BJ (cell line): ENCODE data around the gene ANKEF1. TPM values are rescaled to one million over a fixed set of nuclear protein-coding genes. Genes with fewer than 3 reads are reported as not detected.

Experiments
- CTCF ChIA-PET: fragments of 350-600 bp; formaldehyde crosslinking; extraction: SDS; loops from one replicate; lab custom pipeline; 2021; ENCODE audit warnings: antibody characterized with exemption, inconsistent platforms; lab: Yijun Ruan, JAX
- POLR2A ChIA-PET: fragments of 300-600 bp; sonication (Branson Sonifier 250); formaldehyde crosslinking; extraction: SDS; loops from one replicate; lab custom pipeline; 2021; ENCODE audit warnings: antibody characterized with exemption; lab: Charles Lee
- DNase-seq: peaks from one replicate; pipeline ENCODE4 v3.0.0-alpha.2; 2011; ENCODE audit warnings: low read depth
- H3K27me3 ChIP-seq: 2 replicates; pipeline ENCODE4 v1.6.0; 2011; ENCODE audit warnings: low read length; ENCODE audit not compliant: control insufficient read depth, insufficient read depth
- H3K36me3 ChIP-seq: 2 replicates; pipeline ENCODE4 v1.5.1; 2011; ENCODE audit warnings: low read length; ENCODE audit not compliant: control insufficient read depth, insufficient read depth
- H3K4me3 ChIP-seq: 2 replicates; pipeline ENCODE4 v1.5.1; 2011; ENCODE audit warnings: low read depth, mild to moderate bottlenecking, control low read depth, low read length
- CTCF ChIP-seq: IDR thresholded peaks from 2 replicates; pipeline ENCODE4 v1.5.1; 2011; ENCODE audit warnings: low read depth, mild to moderate bottlenecking, control low read depth, inconsistent platforms, low read length, moderate library complexity; ENCODE audit not compliant: insufficient read depth
- polyA plus RNA-seq: library from polyadenylated mRNA; depleted of rRNA; stranded (reverse); fragments of >200 nt; gene quantifications from 2 replicates; pipeline ENCODE4 v1.2.3, GENCODE V29; 2011

The ANKEF1 gene
- polyA plus RNA-seq, 1 experiment, result 0.70 TPM

DNA sequence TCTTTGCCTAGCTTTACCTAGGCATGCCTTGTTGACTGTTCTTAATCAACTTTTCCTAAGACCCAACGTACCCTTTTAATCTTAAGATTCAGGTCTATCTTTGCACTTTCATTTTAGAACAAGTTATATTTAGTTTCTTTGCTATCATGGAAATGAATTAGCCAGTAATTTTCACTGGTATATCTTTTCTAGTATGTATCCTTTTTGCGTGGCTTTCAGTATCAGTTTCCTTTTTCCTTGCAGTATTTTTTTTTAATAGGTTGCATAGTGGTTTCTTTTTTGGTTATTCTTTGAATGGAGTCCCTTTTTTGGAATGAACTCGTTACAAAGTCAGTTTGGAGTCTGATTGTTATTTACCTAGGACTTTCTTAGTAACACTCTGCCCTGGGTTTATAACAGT lies 7.3 kb downstream of the ANKEF1 start:
- H3K4me3 ChIP-seq, result no peak overlapping the region
- no peak for DNase-seq
- POLR2A ChIA-PET, result no interaction called here
- no peaks in the 10 kb centered on the region for H3K36me3 ChIP-seq
- H3K27me3 ChIP-seq, result no peaks in the 10 kb centered on the region
- CTCF ChIA-PET, result no interaction called here
- no peak for TF ChIP-seq CTCF

DNA sequence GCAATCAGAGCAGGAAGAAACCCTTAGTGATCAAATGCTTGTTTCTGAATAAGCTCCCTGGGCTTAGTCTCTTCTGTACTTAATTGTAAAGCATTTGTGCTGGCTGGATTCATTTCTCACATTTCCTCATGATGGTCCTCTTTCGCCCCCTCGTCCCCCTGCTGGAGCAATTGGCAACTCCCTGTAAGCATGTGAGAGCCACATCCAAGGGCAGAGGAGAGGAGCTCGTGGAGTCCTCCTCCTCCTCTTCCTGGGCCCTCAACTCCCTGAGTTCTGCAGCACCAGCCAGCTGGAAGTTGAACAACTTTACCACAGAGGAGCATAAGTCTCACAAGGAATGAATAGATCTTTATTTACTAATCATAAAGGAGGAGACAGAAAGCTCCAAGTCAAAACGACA lies 12.6 kb downstream of the ANKEF1 start:
- ChIA-PET CTCF (interaction anchor here (1.1 to 1.5 kb wide), 4 partner anchors 13 to 69 kb away, joined by 3 to 5 read pairs (median 4); no protein-coding TSS in a partner anchor), POLR2A (no interaction called here)

GRCh38 chr20:10051185-10051584 lies 16.4 kb downstream of the ANKEF1 start:
- no peak overlapping the region for H3K4me3 ChIP-seq
- TF ChIP-seq CTCF, result no peak
- CTCF ChIA-PET, result interaction anchor here (0.6 kb wide), 1 partner anchor 128 kb away, joined by 3 read pairs; no protein-coding TSS in a partner anchor
- H3K36me3 ChIP-seq, result no peaks in the 10 kb centered on the region
- DNase-seq, result no peak
- no peaks in the 10 kb centered on the region for H3K27me3 ChIP-seq
- POLR2A ChIA-PET, result no interaction called here

More for the DNA sequence above, 12.6 kb downstream of the ANKEF1 start:
- H3K27me3 ChIP-seq, result no peaks in the 10 kb centered on the region
- no peak overlapping the region for H3K4me3 ChIP-seq
- no peak for DNase-seq
- no peaks in the 10 kb centered on the region for H3K36me3 ChIP-seq
- TF ChIP-seq CTCF, result peak; percentile 20; the same call in 1 of the 2 replicates

DNA sequence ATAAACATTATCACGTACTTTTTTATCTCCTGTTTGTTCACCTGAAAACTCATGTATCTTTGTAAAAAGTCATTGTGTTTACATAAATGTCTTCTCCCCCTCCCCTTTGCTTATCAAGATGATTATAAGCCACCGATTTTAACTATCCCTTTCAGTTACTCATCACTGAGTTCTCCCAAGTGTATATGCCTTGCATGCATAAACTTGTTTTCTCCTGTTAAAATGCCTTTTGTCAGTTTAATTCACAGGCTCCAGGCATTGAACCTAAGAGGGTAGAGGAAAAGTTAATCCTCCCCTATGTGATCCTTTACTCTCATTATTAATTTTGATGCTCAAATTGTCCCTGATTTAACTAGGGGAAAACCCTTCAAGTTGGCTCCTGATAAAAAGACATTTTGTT lies 24.2 kb downstream of the ANKEF1 start:
- no peak for DNase-seq
- ChIA-PET CTCF (no interaction called here), POLR2A (no interaction called here)
- no peak for TF ChIP-seq CTCF
- no peak overlapping the region for H3K4me3 ChIP-seq
- H3K36me3 ChIP-seq, result no peaks in the 10 kb centered on the region
- H3K27me3 ChIP-seq, result 0 out of 2 replicates have a peak, but pooled peaks cover 3% of the 10 kb centered on the region

- ChIA-PET CTCF (interaction anchor here (0.9 kb wide), 1 partner anchor 31 kb away, joined by 3 read pairs; no protein-coding TSS in a partner anchor), POLR2A (no interaction called here)
- 0 out of 2 replicates have a peak, but pooled peaks cover 3% of the 10 kb centered on the region for H3K27me3 ChIP-seq
- no peak for TF ChIP-seq CTCF
- H3K36me3 ChIP-seq, result no peaks in the 10 kb centered on the region
- DNase-seq, result no peak
- no peak overlapping the region for H3K4me3 ChIP-seq
These were observed 25.4 kb downstream of the ANKEF1 start for GRCh38 chr20:10060226-10060625.
